Ishikawa (cell line): ENCODE measurements around the gene SGO1.

ENCODE experiments used
- CEBPB ChIP-seq: IDR thresholded peaks from 2 replicates; pipeline ENCODE4 v1.6.1; 2012
- CREB1 ChIP-seq: IDR thresholded peaks from 2 replicates; pipeline ENCODE4 v1.6.1; 2012; ENCODE audit warnings: low read depth
- RAD21 ChIP-seq: IDR thresholded peaks from 2 replicates; pipeline ENCODE4 v1.6.1; 2012; ENCODE audit warnings: low read depth
- TAF1 ChIP-seq: IDR thresholded peaks from 2 replicates; pipeline ENCODE4 v1.6.1; 2012; ENCODE audit warnings: low read depth, mild to moderate bottlenecking
- TEAD4 ChIP-seq: IDR thresholded peaks from 2 replicates; pipeline ENCODE4 v1.6.1; 2012
- YY1 ChIP-seq: IDR thresholded peaks from 2 replicates; pipeline ENCODE4 v1.6.1; 2012; ENCODE audit warnings: low read depth
- TF ChIP-seq, protein P1 (sequence below): IDR thresholded peaks from 2 replicates; pipeline ENCODE4 v1.6.1; 2012
- TF ChIP-seq, protein P2 (sequence below): IDR thresholded peaks from 2 replicates; pipeline ENCODE4 v1.6.1; 2012; ENCODE audit warnings: low read depth, mild to moderate bottlenecking
- TF ChIP-seq, protein P3 (sequence below): IDR thresholded peaks from 2 replicates; pipeline ENCODE4 v1.6.1; 2012

DNA sequence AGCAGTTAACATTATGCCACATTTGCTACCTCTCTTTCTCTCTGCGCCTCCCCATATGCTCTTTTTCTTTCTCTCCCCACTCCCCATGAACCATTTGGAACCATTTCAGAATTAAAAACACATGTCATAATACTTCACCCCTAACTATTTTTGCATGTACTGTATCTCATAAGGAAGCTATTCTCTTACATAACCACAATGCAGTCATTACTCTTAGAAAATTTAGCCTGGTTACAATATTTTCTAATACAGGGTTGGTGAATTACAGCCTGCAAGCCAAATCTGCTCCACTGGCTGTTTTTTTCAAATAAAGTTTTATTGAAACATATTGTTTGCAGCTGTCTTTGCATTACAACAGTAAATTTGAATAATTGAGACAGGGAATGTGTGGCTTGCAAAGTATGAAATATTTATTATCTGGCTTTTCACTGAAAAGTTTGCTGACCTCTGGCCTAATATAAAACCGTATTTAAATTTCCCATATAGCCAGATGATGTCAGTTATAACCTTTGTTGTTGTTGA is 62.8 kb downstream of the SGO1 start:
- TF ChIP-seq, protein P1, sequence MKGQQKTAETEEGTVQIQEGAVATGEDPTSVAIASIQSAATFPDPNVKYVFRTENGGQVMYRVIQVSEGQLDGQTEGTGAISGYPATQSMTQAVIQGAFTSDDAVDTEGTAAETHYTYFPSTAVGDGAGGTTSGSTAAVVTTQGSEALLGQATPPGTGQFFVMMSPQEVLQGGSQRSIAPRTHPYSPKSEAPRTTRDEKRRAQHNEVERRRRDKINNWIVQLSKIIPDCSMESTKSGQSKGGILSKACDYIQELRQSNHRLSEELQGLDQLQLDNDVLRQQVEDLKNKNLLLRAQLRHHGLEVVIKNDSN: no peak
- TF ChIP-seq CREB1 (no peak), RAD21 (no peak), YY1 (no peak), CEBPB (no peak), TAF1 (no peak), TEAD4 (no peak)
- TF ChIP-seq, protein P2, sequence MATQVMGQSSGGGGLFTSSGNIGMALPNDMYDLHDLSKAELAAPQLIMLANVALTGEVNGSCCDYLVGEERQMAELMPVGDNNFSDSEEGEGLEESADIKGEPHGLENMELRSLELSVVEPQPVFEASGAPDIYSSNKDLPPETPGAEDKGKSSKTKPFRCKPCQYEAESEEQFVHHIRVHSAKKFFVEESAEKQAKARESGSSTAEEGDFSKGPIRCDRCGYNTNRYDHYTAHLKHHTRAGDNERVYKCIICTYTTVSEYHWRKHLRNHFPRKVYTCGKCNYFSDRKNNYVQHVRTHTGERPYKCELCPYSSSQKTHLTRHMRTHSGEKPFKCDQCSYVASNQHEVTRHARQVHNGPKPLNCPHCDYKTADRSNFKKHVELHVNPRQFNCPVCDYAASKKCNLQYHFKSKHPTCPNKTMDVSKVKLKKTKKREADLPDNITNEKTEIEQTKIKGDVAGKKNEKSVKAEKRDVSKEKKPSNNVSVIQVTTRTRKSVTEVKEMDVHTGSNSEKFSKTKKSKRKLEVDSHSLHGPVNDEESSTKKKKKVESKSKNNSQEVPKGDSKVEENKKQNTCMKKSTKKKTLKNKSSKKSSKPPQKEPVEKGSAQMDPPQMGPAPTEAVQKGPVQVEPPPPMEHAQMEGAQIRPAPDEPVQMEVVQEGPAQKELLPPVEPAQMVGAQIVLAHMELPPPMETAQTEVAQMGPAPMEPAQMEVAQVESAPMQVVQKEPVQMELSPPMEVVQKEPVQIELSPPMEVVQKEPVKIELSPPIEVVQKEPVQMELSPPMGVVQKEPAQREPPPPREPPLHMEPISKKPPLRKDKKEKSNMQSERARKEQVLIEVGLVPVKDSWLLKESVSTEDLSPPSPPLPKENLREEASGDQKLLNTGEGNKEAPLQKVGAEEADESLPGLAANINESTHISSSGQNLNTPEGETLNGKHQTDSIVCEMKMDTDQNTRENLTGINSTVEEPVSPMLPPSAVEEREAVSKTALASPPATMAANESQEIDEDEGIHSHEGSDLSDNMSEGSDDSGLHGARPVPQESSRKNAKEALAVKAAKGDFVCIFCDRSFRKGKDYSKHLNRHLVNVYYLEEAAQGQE: no peak
- TF ChIP-seq, protein P3, sequence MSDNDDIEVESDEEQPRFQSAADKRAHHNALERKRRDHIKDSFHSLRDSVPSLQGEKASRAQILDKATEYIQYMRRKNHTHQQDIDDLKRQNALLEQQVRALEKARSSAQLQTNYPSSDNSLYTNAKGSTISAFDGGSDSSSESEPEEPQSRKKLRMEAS: no peak
